ENCODE data around the gene HMCN1.

HMCN1 gene

DNA sequence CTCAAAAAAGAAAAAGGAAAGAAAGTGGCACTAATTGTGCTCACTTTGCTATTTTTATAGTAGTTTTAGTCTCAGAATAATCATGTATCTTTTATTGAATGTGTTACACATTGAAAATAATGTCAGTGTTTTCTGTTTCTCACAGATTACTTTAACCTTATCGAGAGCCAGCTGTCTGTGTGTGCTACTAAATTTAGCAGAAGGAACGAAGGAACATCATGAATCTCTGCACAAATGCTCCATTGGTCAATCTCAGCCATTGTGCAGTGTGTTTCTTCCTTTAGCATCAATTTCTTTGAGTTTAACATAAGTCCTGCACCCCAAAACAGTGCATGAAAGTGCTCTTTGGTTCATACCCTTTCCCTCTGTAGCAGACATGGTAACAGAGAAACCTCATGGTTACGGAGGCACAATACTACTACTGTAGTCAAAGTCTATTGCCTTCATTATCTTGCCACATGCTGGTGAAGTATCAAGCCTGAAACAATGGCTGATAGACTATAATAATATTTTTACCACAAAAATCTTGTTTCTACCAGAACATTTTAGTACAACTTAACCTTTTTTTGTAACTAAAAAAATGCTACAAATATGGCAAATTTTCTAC lies 310.0 kb downstream of the HMCN1 start:
- no peak for DNase-seq

DNA sequence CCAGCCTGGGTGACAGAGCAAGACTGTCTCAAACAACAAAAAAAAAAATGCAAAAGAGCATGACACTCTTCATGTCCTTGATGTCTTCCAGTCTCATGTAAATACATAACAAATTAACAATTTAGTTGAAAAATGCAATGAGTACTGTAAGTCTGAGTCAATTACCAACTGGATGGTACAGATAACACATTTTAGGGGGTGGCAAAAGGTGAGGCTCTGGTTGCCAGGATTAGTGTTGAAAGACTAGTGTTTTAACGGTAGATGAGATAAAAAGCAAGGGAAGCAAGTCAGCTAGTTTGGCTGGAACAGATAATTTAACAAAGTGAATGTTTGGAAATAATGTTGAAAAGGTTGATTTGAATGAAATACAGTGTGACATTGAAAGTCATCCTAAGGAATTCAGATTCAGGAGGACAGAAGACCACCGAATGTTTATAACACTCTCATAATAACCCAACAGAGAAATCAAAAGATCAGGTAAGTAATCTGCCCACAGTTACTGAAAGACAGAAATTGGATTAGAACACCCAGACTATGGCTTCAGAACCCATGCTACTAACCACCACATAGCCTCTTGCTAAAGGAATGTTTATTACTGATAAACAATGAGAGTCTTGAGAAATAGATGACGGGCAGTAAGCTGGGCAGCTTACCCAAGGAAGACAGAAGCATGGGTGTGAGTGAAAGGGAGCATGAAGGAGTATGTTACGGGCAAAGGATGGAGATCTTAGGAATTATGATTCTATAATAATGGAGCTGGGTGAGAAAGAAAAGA lies 312.4 kb downstream of the HMCN1 start:
- DNase-seq: no peak

- DNase-seq: peak; percentile 13
These were observed 316.2 kb downstream of the HMCN1 start for GRCh38 chr1:186050360-186050759.

DNA sequence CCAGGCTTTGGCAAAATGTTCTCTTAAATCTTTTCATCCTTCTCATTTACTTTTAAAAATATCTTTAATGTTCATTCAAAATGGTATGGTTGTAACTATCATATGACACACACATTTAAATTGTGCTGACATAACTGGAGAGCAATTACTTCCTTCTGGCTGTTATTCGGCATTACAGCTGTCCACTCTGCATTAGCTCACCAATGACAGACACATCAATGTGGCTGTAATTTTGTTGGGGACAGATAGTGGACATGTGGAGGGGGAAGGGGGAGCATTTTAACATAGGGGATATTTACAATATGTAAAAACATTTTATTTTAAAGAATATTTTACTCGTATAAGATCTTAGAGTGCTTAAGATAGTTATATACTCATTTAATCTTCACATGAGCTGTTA lies 319.8 kb downstream of the HMCN1 start:
- DNase-seq: no peak

DNA sequence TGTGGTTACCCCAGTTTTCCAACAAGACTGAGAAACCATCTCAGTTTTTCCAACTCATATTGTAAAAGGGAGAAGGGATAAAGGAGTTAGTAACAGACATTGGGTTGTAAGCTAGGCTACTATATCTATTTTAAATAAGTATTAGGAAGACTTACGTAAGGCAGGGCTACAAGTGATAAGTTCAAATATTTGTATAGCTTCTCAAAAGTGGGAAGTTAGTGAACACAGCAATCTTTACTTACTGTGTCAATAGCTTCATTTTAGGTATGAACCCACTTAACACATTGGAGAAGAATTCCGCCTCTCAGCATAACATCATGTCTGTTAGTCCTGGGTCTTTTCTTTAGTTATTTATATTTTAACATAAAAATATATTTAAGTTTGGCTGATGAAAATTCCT lies 320.7 kb downstream of the HMCN1 start:
- DNase-seq: no peak

GRCh38 chr1:186055846-186056245 lies 321.7 kb downstream of the HMCN1 start:
- DNase-seq: peak; percentile 13

DNA sequence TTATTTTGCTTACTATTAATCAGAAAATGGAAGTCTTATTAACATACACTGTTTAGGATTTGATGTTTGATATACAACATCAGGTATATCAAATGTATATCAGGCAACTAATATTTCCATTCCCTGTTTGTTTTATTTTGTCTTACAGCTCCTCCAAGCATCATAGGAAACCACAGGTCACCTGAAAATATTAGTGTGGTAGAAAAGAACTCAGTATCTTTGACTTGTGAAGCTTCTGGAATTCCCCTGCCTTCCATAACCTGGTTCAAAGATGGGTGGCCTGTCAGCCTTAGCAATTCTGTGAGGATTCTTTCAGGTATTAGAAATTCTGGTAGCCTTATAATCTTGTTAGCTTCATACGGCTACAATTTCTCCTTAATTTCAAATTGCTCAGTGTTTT lies 322.9 kb downstream of the HMCN1 start:
- no peak for DNase-seq

GRCh38 chr1:186059311-186059710 lies 325.1 kb downstream of the HMCN1 start:
- DNase-seq: no peak

GRCh38 chr1:186059752-186060151 lies 325.6 kb downstream of the HMCN1 start:
- no peak for DNase-seq

DNA sequence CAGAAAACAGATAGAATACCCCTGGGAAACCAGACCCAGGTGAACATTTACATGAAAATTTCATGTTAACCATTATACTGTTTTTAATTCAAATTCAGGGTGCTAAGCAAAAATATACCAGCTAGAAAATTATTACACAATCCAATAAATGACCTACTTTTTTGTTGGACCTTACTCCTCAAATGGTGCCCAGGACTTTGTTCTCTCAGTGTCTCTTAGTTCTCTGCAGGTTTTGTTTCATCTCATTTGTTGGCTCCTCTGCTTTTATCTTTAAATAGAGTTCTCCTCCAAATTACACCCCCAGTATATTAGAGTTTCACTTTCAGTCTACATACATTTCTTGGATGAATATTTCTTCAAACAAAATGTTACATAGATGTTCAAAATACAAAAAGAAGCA lies 326.0 kb downstream of the HMCN1 start:
- no peak for DNase-seq

- no peak for DNase-seq
These were observed 329.0 kb downstream of the HMCN1 start for GRCh38 chr1:186063091-186063657.

DNA sequence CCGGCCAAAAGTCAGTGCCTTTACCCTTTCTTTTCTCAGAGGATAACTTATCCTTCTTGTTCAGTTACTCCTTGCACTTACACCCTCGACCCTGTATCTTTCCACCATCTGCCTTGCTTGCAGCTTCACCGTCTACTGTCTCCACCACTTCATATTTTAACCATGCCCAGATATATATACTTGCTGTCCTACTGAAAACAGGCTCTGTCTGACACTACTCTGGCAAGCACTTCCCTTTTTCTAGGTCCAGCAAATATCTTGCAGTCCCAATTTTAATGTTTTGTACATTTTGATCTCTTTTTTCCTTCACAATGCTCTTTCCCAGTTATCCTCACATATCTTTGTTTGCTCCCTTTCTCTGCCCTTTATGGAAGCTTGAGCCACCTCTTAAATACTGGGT lies 332.2 kb downstream of the HMCN1 start:
- DNase-seq: no peak

DNA sequence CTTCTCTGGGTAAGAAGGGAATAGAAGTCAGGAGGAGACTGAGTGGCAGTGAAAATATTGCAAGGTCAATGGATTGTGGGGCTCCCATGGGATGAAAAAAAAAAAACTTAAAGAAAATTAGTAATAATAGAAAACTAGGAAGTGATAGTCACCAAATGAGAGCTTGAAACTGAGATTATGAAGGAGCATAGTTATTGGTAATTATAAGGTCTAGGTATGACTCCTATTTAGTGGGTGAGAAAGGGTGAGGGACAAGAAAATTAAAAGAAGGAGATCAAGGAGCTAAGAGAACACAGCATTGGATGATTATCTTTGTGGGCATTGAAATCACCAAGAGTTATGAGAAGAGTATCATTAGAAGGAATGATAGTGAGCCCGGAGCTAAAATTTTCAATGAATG lies 339.5 kb downstream of the HMCN1 start:
- no peak for DNase-seq

GRCh38 chr1:186076006-186076405 lies 341.8 kb downstream of the HMCN1 start:
- no peak for DNase-seq

DNA sequence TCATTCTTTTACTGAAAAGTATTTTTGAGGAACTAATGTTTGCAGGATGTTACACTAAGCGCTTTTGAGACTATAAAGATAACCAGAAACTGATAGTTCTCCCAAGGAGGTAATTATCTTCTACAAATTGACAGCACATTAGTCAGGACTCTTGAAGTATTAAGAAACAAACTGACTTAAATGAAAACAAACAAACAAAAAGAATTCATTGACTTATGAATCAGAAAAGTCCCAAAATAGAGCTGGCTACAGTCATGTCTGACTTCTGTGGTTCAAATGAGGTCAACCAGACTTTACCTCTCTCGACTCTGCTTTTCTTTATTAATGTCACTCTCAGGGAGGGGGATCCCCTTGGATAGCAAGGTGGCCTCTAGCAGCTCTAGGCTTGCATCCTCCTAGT lies 344.1 kb downstream of the HMCN1 start:
- DNase-seq: no peak

GRCh38 chr1:186079084-186079684 lies 345.0 kb downstream of the HMCN1 start:
- no peak for DNase-seq

- DNase-seq: peak; percentile 20
These were observed 348.2 kb downstream of the HMCN1 start for GRCh38 chr1:186082235-186082937.

DNA sequence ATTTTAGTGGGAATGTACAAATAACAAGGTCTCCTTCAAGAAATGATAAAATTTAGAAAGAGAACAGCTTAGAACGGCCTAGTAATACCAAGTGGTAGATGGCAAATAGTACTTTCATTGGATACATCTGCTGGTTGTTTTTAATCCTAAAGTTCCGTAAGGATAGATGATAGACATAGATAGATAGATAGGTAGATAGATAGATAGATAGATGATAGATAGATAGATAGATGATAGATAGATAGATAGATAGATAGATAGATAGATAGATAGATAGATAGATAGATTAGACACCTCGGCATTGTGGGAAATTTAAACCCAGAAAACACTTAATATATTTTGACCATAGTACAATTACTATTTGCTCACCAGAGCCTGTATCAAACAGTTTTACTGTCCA lies 352.4 kb downstream of the HMCN1 start:
- no peak for DNase-seq

DNA sequence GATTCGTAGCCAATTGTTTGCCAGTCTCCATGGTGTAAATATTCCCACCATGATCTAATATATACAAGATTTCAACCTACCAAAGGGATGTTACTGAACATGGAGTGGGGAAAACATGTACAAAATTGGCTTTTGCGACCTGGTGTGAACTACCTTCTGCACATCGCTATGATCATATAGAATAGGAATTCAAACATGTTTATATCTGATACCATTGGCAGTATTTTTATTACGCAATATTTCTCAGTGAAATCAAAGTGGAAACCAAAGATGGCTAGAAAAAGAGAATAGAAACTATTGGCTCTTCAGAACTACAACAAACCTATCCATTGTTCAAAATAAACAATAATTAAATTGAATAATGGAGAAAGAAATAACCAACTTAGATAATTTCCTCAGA lies 355.7 kb downstream of the HMCN1 start:
- no peak for DNase-seq

DNA sequence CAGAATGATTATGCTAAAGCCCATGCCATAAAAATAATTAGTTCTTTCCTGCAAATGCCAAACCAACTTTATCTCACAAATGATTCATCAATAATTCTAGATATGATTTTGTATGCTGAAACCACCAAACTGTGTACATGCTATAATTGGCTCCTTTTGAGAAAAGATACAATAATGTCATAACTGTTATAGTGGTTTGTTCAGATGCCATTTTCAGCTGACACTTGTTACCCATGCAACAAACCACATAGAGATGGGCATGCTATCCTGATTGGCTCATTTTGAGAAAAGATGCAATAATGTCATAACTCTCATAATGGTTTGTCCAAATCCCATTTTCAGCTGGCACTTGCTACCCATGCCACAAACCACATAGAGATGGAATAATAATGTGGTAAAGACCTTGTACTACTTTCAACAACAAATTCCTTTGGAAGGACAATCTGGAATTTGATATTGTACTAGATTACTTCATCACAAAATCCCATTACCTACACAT lies 357.1 kb downstream of the HMCN1 start:
- DNase-seq: no peak

- DNase-seq: peak; percentile 39
These were observed 359.2 kb downstream of the HMCN1 start for GRCh38 chr1:186093437-186093836.

DNA sequence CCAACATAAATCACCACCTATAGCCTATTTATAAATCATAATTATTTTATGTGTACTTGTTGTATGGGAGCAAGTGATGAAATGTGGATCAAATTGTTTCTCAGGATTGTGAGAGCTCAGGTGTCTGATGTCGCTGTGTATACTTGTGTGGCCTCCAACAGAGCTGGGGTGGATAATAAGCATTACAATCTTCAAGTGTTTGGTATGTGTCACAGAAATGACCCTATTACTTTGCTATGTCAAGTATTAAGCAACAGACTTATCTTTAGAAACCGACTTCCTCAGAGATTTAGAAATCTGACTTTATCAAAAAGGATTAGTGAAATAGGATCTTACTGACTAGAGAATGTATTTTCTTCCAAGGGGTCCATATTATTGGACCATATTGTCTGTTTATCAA lies 360.0 kb downstream of the HMCN1 start:
- DNase-seq: peak; percentile 69
